T-helper 1 cell treated with Interleukin-12 subunit alpha and Interleukin-12 subunit beta and Interleukin-4 antibody, amounts not matched to agents 30 ng/mL and 1 ng/mL, for 36 hours (primary cell): Measurements from ENCODE around the gene B4GALNT3. TPM values are rescaled to one million over a fixed set of nuclear protein-coding genes. Genes with fewer than 3 reads are reported as not detected.

Experiments used
- intact Hi-C: fragments of 100-400 bp; cut with micrococcal nuclease; formaldehyde crosslinking; loops from one replicate; pipeline ENCODE4 v1.15.1; 2024
- total RNA-seq: library from RNA; stranded (reverse); gene quantifications from 2 replicates; pipeline ENCODE4 v1.2.3, GENCODE V29; 2022

The B4GALNT3 gene
- total RNA-seq, 1 donor from 2014 or later = 13.6 TPM

- intact Hi-C loops = no loop called here
Measured at GRCh38 chr12:466762-467161, 7.0 kb downstream of the B4GALNT3 start.

- intact Hi-C loops = no loop called here
Measured at GRCh38 chr12:467591-467990, 7.9 kb downstream of the B4GALNT3 start.

- intact Hi-C loops = no loop called here
Measured at GRCh38 chr12:468671-469389, 9.1 kb downstream of the B4GALNT3 start.

- intact Hi-C loops = no loop called here
Measured at GRCh38 chr12:470133-470532, 10.4 kb downstream of the B4GALNT3 start.

GRCh38 chr12:473198-473597 is 13.5 kb downstream of the B4GALNT3 start:
- intact Hi-C loops = no loop called here

- intact Hi-C loops = no loop called here
Measured at GRCh38 chr12:473863-474577, 14.3 kb downstream of the B4GALNT3 start.

GRCh38 chr12:475286-475685 is 15.5 kb downstream of the B4GALNT3 start:
- intact Hi-C loops = no loop called here

GRCh38 chr12:479161-479560 is 19.4 kb downstream of the B4GALNT3 start:
- intact Hi-C loops = no loop called here

- intact Hi-C loops = no loop called here
Measured at GRCh38 chr12:480831-481816, 21.4 kb downstream of the B4GALNT3 start.

GRCh38 chr12:482061-482460 is 22.3 kb downstream of the B4GALNT3 start:
- intact Hi-C loops = no loop called here

- intact Hi-C loops = no loop called here
Measured at GRCh38 chr12:484096-484495, 24.4 kb downstream of the B4GALNT3 start.

GRCh38 chr12:490260-490659 is 30.5 kb downstream of the B4GALNT3 start:
- intact Hi-C loops = no loop called here

- intact Hi-C loops = no loop called here
Measured at GRCh38 chr12:495466-495865, 35.7 kb downstream of the B4GALNT3 start.

- intact Hi-C loops = no loop called here
Measured at GRCh38 chr12:496736-497135, 37.0 kb downstream of the B4GALNT3 start.

GRCh38 chr12:497501-498160 is 37.9 kb downstream of the B4GALNT3 start:
- intact Hi-C loops = no loop called here

GRCh38 chr12:499837-500458 is 40.2 kb downstream of the B4GALNT3 start:
- intact Hi-C loops = no loop called here

- intact Hi-C loops = no loop called here
Measured at GRCh38 chr12:501722-502447, 42.1 kb downstream of the B4GALNT3 start.

GRCh38 chr12:503111-503761 is 43.5 kb downstream of the B4GALNT3 start:
- intact Hi-C loops = no loop called here

- intact Hi-C loops = no loop called here
Measured at GRCh38 chr12:505221-505620, 45.5 kb downstream of the B4GALNT3 start.

- intact Hi-C loops = no loop called here
Measured at GRCh38 chr12:507391-507796, 47.7 kb downstream of the B4GALNT3 start.
